HG03159 (cell line): ENCODE measurements around the gene INPP5D.
"Not testable (repeated sequence)": the region's sequence is repeated elsewhere in the genome, so short reads cannot be mapped to it uniquely, and the experiment has no call there.

Source experiments
- ATAC-seq: cut with Tn5 transposase; IDR thresholded peaks from one replicate; pipeline ENCODE4 v1.9.1; 2021; ENCODE audit warnings: mild to moderate bottlenecking, moderate library complexity; ENCODE audit not compliant: unreplicated experiment

INPP5D gene

DNA sequence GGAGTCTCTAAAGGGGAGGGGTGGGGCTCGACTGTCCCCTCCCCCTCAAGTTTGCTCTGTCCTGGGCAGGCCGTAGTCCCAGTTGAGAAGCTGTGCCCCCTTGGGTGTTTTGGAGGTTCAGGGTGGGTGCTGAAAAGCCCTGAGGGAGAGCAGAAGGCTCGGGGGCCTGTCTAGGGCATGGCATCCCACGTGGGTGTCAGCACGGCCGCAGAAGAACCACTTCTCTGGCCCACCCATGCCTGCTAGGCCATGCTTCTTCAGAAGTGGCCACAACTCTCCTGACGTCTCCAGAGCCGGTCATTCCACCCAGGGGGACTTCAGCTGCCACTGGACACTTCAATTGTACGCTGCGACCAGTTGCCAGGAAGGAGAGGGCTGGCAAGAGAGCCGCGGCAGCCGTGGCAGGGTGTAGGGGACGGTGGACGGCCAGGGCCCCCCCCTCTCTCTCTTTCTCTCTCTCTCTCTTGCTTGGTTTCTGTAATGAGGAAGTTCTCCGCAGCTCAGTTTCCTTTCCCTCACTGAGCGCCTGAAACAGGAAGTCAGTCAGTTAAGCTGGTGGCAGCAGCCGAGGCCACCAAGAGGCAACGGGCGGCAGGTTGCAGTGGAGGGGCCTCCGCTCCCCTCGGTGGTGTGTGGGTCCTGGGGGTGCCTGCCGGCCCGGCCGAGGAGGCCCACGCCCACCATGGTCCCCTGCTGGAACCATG lies at the start of gene INPP5D:
TSS of gene INPP5D (plus strand) at position 546 of the 704 bp plus-strand sequence. CDS start at position 683, 137 bp downstream.
- peak; percentile 51 for ATAC-seq

GRCh38 chr2:233010569-233011267 lies 49.4 kb upstream of the INPP5D start:
- no peak for ATAC-seq

GRCh38 chr2:233011268-233011650 lies 48.9 kb upstream of the INPP5D start:
- no peak for ATAC-seq

DNA sequence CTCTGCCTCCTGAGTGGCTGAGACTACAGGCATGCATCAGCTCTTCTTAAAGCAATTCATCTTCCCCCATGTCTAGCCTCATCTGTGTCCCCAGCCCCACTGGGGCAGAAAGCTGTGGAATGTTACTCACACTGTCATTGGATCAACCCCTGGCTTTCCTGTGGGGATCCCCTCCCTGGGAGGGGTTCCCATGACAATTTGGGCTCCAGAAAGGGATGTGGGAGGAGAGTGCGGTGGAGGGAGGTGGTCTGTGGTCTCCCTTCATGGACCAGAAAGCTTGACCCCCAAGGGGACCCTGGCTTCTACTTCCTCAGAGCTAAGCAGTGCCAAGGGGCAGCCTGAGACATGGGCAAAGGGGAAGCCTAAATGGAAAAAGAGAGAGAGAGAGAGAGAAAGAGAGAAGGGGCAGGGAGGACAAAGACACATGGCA lies 48.4 kb upstream of the INPP5D start:
- no peak for ATAC-seq

DNA sequence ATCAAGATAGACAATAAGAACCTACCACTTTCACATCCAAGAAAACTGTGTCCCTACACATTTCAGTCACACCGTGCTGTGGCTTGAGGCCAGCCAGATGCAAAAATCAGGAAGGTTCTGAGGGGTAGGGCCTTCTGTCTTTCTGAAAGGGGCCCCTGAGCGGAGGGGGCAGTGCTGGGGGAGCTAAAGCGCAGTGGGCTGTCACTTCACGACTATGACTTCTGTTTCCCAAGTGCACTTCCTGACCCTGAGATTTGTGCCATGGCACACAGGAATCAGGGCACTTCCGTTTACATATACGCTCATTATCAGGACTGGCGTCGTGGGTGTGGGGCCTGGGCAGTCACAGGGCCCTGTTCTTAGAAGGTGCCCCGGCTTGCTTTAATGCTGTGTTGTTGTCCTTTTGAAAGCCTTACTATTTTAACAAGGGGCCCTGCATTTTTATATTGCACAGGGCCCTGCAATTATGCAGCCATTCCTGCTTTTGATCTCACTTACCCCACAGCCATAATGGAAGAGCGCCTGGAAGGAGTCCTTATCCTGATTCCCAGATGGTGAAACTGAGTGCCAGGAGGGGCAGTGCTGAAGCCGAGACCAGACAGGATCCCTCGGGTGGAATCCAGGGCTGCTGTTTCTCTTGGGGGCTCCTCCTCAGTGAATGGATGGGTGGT lies 47.7 kb upstream of the INPP5D start:
- ATAC-seq = no peak

DNA sequence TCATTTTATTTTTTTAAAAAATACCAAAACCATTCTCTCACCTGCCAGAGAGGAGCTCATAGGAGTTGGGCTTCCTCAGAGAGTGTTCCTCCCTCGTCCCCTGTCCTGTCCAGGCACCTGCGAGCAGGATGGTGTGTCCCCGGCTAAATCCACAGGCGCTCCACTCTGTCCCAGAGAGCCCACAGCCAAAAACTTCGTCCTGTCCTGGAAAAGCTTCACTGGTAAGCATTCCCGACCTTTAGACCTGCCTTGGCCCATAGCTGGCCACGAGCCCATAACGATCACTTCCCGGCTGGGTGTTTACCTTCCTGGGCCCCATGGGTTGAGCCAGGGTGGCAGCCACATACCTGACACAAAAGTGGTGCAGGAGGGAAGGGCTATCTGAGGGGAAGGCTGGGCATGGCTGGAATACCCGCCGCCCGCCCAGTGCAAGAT lies 47.1 kb upstream of the INPP5D start, which contains the start of gene NGEF:
TSS of gene NGEF (minus strand) at position 230 of the 435 bp plus-strand sequence. CDS start 38,366 bp downstream, outside the sequence.
- ATAC-seq = no peak

- ATAC-seq = no peak
Observed at GRCh38 chr2:233013650-233014049, 46.5 kb upstream of the INPP5D start.

DNA sequence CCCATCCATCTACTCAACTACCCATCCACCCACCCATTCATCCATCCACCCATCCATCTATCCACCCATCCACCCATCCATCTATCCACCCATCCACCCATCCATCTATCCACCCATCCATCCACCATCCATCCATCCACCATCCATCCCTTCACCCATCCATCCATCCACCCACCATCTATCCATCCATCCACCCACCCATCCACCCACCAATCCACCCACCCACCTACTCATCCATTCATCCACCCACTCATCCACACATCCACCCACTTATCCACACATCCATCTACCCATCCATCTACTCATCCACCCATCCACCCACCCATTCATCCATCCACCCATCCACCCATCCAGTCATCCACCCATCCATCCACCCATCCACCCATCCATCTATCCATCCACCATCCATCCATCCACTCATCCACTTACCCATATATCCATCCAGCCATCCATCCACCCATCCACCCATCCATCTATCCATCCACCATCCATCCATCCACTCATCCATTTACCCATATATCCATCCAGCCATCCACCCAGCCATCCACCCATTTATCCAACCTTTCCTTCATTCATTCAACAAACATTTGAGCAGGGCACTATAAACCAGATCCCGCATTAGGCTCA lies 45.0 kb upstream of the INPP5D start:
- ATAC-seq = no peak

DNA sequence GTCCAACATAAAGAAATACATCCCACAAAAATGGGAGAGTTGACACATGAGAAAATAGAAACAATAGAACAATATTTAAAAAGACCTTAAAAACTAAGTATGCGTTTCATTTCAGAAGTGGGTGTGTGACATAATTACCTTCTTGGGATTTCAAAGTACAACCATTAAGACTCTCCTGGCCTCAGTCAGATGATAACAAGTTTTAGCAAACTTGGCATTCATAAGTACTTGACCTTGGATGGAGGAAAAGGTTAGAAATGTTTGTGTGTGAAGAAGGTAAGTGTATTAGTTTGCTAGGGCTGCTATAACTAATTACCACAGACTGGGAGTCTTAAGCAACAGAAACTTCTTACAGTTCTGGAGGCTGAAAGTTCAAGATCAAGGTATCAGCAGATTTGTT lies 42.2 kb upstream of the INPP5D start:
- no peak for ATAC-seq

- ATAC-seq = not testable (repeated sequence)
Observed at GRCh38 chr2:233019610-233020009, 40.5 kb upstream of the INPP5D start.

- ATAC-seq = no peak
Observed at GRCh38 chr2:233020454-233020853, 39.7 kb upstream of the INPP5D start.

GRCh38 chr2:233021771-233022170 lies 38.4 kb upstream of the INPP5D start:
- no peak for ATAC-seq

DNA sequence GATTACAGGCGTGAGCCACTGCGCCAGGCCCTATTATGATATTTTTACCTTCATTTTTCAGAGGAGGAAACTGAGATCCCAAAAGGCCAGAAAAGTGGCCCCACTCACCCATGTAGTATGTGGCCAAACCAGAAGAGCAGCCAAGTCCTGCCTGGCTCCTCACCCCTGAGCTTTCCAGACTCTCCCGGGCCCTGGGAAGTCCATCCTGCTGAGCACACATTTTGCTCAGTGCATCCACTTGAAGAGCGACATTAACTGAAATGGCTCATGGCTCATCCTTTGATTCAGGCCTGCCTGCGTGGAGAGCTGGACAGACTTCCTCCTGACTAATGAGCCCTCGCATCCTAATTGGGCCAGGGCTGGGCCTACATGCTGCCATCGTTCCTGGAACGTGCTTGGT lies 37.6 kb upstream of the INPP5D start:
- ATAC-seq = no peak

DNA sequence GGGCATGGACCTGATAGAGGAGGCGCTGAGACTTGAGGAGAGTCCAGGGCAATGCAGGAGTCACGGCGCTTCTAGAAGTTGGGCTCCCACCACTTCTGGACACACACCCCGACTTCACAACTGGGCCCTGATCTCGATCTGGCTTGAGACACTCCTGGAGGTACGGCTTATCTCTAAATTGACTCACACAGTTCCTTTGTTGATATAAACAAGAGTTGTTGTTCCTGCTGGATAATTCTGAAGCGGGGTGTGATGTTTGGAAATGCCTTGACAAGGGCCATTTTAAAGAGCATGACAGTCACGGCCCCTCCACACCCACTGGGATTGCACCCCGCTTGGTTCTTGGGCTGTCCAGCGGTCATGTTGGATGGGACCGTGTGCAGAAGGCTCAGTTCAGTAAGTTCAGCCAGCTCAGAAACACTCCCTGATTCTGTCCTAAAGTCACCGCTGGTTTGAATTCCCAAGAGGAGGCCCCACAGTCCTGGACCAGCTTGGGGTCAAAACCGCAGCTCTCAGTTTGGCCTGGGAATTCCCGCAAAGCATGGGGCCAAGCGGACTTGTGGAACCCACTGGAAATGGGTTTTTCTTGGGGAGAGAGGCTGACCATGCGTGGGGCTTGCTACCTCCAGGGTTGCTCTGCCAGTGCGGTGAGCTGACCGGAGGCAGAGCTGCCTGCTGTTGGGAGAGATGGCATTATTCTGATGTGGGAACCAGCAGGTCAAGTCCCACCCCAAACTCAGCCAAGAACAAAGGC lies 37.0 kb upstream of the INPP5D start:
- no peak for ATAC-seq

DNA sequence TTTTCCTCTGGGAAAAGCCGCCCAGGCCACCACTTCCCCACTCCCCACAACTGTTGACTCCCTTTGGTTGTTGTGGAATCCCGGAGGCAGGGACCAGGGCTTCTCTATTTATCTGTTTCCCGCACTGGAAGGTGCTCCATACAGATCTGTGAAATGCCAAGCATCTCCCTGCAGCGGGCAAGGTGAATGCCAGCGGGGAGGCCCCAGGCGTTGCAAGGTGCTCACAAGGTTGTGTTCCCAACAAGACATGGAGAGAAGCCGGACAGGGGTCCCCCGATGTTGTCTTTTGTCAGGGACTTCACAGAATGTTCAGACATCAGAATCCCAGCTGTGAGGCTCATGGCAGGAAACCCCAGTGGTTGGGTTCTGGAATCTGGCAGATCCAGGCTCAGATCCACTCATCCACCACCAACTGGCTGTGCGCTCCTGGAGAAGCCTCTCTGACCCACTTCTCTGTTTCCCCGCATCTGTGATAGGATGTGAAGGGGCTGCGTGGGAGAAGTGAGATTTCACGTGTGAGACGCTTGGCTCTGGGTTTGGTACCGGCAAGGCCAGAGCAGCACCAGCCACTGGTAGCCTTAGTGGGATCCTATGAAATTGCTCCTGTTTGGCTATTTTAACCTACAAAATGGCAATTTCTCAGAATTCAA lies 36.3 kb upstream of the INPP5D start:
- ATAC-seq = no peak

DNA sequence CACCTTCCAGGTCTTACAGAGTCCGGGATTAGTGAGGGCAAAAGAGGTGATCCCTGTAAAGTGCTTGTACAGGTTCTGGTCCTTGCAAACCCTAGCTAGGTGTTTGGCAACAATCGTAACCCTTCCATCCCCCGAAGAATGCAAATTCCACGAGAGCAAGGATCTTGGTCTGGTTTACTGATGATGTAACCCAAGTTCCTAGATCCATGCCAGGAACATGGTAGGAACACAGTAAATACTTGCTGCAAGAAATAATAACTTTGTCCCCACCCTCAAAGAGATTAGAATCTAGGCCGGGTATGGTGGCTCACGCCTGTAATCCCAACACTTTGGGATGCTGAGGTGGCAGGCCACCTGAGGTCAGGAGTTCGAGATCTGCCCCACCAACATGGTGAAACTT lies 34.4 kb upstream of the INPP5D start:
- ATAC-seq = no peak

DNA sequence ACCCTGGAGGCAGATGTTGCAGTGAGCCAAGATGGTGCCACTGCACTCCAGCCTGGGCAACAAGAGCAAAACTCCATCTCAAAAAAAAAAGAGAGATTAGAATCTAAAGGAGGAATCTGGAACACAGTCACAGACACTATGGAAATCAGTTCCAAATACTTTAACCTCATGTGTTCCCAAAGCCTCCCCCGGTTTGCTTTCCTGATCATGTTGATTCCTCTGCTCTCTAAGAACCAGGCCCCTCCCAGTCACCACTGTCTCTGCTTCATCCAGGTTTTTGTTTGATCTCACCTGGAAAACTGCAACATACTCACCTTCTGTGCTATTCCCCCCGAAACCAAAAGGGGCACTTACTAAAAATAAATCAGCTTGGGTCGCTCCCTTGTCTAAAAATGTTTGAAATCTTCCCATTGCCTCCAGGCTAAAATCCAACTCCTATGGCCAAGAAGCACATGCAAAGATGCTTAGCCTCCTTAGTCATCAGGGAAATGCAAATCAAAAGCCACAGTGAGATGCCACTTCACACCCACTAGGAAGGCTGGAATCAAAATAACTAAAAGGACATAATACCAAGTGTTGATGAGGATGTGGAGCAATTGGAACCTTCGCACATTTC lies 33.8 kb upstream of the INPP5D start:
- no peak for ATAC-seq

DNA sequence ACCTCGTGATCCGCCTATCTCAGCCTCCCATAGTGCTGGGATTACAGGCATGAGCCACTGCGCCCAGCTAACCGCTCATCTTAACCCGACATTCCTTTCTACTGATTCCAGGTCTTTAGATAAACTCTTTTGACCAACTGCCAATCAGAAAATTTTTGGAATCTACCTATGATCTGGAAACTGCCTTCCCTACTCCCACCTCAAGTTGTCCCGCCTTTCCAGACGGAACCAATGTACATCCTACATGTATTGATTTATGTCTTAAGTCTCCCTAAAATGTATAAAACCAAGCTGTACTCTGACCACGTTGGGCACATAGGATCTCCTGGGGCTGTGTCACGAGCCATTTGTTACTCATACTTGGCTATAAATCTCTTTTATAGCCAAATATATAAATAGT lies 30.8 kb upstream of the INPP5D start:
- no peak for ATAC-seq
